Upper lobe of left lung (tissue), 6 donors: ENCODE data around the gene CCDC106. TPM values are rescaled to one million over a fixed set of nuclear protein-coding genes. Genes with fewer than 3 reads are reported as not detected.

ENCODE experiments used
- ATAC-seq, 2 donors: fragments of 200-7000 bp; cut with Tn5 transposase; one replicate each; pipeline ENCODE4 v1.9.1; 2022; ENCODE audit warnings: mild to moderate bottlenecking in 2 of 2, moderate library complexity in 2 of 2; ENCODE audit not compliant: low FRiP score in 2 of 2
- DNase-seq, 2 donors: peaks; one replicate each; pipeline ENCODE4 v3.0.0-alpha.2; 2019 to 2020
- H3K27ac ChIP-seq, 4 donors: fragments of 200-600 bp; sonication (generic); one replicate each; pipeline ENCODE4 v1.5.1; 2016 to 2019
- H3K27me3 ChIP-seq, 4 donors: fragments of 200-600 bp; sonication (generic); one replicate each; pipeline ENCODE4 v1.5.1; 2017 to 2019
- H3K36me3 ChIP-seq, 4 donors: fragments of 200-600 bp; sonication (generic); one replicate each; pipeline ENCODE4 v1.5.1; 2016 to 2019
- H3K4me1 ChIP-seq, 4 donors: fragments of 200-600 bp; sonication (generic); one replicate each; pipeline ENCODE4 v1.5.1; 2018 to 2019
- H3K4me3 ChIP-seq, 4 donors: fragments of 200-600 bp; sonication (generic); one replicate each; pipeline ENCODE4 v1.5.1; 2017 to 2019; ENCODE audit warnings: mild to moderate bottlenecking in 2 of 4, moderate library complexity in 1 of 4
- H3K9me3 ChIP-seq, 4 donors: fragments of 200-600 bp; sonication (generic); one replicate each; pipeline ENCODE4 v1.5.1; 2018 to 2019
- CTCF ChIP-seq, 6 experiments: fragments of 450-650 bp in 4 of 6; fragments of 200-600 bp in 2 of 6; sonication (generic) in 2 of 6; IDR thresholded peaks; one replicate each; pipeline ENCODE4 v1.5.1; 2016 to 2019; ENCODE audit warnings: antibody characterized with exemption in 6 of 6
- EP300 ChIP-seq, 4 donors: sonication (generic); formaldehyde crosslinking; IDR thresholded peaks; one replicate each; pipeline ENCODE4 v1.5.1; 2017; ENCODE audit warnings: antibody characterized with exemption in 4 of 4, control low read depth in 2 of 4
- POLR2A ChIP-seq, 4 donors: fragments of 450-650 bp; IDR thresholded peaks; one replicate each; pipeline ENCODE4 v1.5.1; 2016 to 2017; ENCODE audit warnings: antibody characterized with exemption in 4 of 4, mild to moderate bottlenecking in 2 of 4
- POLR2AphosphoS5 ChIP-seq, 2 donors: sonication (generic); formaldehyde crosslinking; IDR thresholded peaks; one replicate each; pipeline ENCODE4 v1.5.1; 2017; ENCODE audit warnings: antibody characterized with exemption in 2 of 2
- WGBS, 2 donors: methylation state at CpG; one replicate each; pipeline ENCODE4 v1.1.5; 2017 to 2018; 5-methylcytosine and 5-hydroxymethylcytosine counted together
- total RNA-seq, 6 donors: library from RNA; depleted of rRNA in 4 of 6; stranded (reverse); fragments of >200 nt in 4 of 6; gene quantifications; one replicate each; pipeline versions ENCODE4 v1.1.0 to v1.2.1, GENCODE V29; 2016 to 2021
- donor health status: DM: no; HTN: no; CAD: no; lungs with moderate emphysema.
- donor health status: DM: no; HTN: yes; CAD: no; lungs with severe emphysema.

The CCDC106 gene
- total RNA-seq, 6 donors from 2014 or later = 15.3 to 44.0 (median 17.1) TPM

GRCh38 chr19:55671054-55671378 is 23.0 kb downstream of the CCDC106 start:
- Histone ChIP-seq H3K36me3 (peaks cover 31 to 70% (median 61%) of the 10 kb centered on the region in 4 donors), H3K27me3 (no peaks in the 10 kb centered on the region), H3K27ac (no peak overlapping the region), H3K9me3 (no peaks in the 10 kb centered on the region), H3K4me1 (peaks cover 7 to 39% (median 14%) of the 10 kb centered on the region in 4 donors), H3K4me3 (no peak overlapping the region)
- WGBS, 2 donors = 88 to 100% methylated on average over 1 to 2 of the region's 2 CpGs
- TF ChIP-seq EP300 (IDR thresholded peaks at IDR 0.05) (no peak), POLR2AphosphoS5 (IDR thresholded peaks at IDR 0.05) (no peak), POLR2A (IDR thresholded peaks at IDR 0.05) (no peak), CTCF (IDR thresholded peaks at IDR 0.05) (no peak)
- DNase-seq = no peak
- ATAC-seq = no peak

- no peak for ATAC-seq
- 84 to 92% methylated on average over 5 of the region's 5 CpGs for WGBS, 2 donors
- DNase-seq = no peak
- TF ChIP-seq CTCF (IDR thresholded peaks at IDR 0.05) (no peak), POLR2AphosphoS5 (IDR thresholded peaks at IDR 0.05) (no peak), EP300 (IDR thresholded peaks at IDR 0.05) (no peak), POLR2A (IDR thresholded peaks at IDR 0.05) (no peak)
- H3K27ac ChIP-seq = no peak overlapping the region
- no peaks in the 10 kb centered on the region for H3K9me3 ChIP-seq
- H3K4me3 ChIP-seq = no peak overlapping the region
- peaks cover 21 to 53% (median 28%) of the 10 kb centered on the region in 4 donors for H3K4me1 ChIP-seq
- no peaks in the 10 kb centered on the region for H3K27me3 ChIP-seq
- H3K36me3 ChIP-seq = peaks cover 27 to 56% (median 47%) of the 10 kb centered on the region in 4 donors
Observed at GRCh38 chr19:55672418-55672817, 24.4 kb downstream of the CCDC106 start.

DNA sequence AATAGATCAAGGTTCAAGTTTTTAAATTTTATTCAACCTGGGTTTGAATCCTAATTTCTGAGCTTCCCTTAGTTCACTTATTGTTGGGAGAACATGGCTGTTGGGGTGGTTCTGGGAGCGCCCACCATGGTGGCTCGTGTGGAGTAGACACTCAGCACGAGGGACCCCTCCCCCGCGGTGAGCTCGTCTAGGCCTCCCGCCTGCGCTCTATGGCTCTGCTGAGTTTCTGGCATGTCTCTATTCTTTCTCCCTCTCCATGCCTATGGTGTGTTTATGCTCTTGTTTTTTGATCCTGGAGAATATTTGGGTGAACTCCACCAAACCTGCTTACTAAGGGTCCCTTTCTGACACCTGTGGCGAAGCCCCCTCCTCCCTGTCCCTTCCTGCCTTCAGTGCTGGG is 25.5 kb downstream of the CCDC106 start:
- H3K4me3 ChIP-seq = no peak overlapping the region
- peaks cover 25 to 51% (median 41%) of the 10 kb centered on the region in 4 donors for H3K36me3 ChIP-seq
- no peak for TF ChIP-seq POLR2A (IDR thresholded peaks at IDR 0.05)
- TF ChIP-seq EP300 (IDR thresholded peaks at IDR 0.05) = no peak
- no peak for TF ChIP-seq POLR2AphosphoS5 (IDR thresholded peaks at IDR 0.05)
- TF ChIP-seq CTCF (IDR thresholded peaks at IDR 0.05) = no peak
- H3K27ac ChIP-seq = no peak overlapping the region
- ATAC-seq (no peak), DNase-seq (no peak)
- H3K9me3 ChIP-seq = no peaks in the 10 kb centered on the region
- peaks cover 28 to 58% (median 37%) of the 10 kb centered on the region in 4 donors for H3K4me1 ChIP-seq
- H3K27me3 ChIP-seq = no peaks in the 10 kb centered on the region
- 88 to 92% methylated on average over 9 of the region's 9 CpGs for WGBS, 2 donors

- Histone ChIP-seq H3K36me3 (peaks cover 25 to 51% (median 40%) of the 10 kb centered on the region in 4 donors), H3K4me3 (no peak overlapping the region), H3K27ac (peak overlapping the region in 2 of 4 donors; percentile 86 to 90), H3K9me3 (no peaks in the 10 kb centered on the region), H3K4me1 (peaks cover 31 to 62% (median 40%) of the 10 kb centered on the region in 4 donors), H3K27me3 (no peaks in the 10 kb centered on the region)
- ATAC-seq (no peak), DNase-seq (no peak)
- TF ChIP-seq CTCF (IDR thresholded peaks at IDR 0.05) (no peak), POLR2AphosphoS5 (IDR thresholded peaks at IDR 0.05) (no peak), POLR2A (IDR thresholded peaks at IDR 0.05) (no peak), EP300 (IDR thresholded peaks at IDR 0.05) (no peak)
- 80 to 85% methylated on average over 14 of the region's 15 CpGs for WGBS, 2 donors
Observed at GRCh38 chr19:55673889-55674288, 25.9 kb downstream of the CCDC106 start.

- peak overlapping the region; percentile 86 to 98 (median 91) for H3K27ac ChIP-seq
- TF ChIP-seq EP300 (IDR thresholded peaks at IDR 0.05) (no peak), CTCF (IDR thresholded peaks at IDR 0.05) (no peak), POLR2A (IDR thresholded peaks at IDR 0.05) (no peak), POLR2AphosphoS5 (IDR thresholded peaks at IDR 0.05) (no peak)
- no peaks in the 10 kb centered on the region for H3K9me3 ChIP-seq
- no peaks in the 10 kb centered on the region for H3K27me3 ChIP-seq
- no peak for DNase-seq
- peaks cover 31 to 68% (median 43%) of the 10 kb centered on the region in 4 donors for H3K4me1 ChIP-seq
- H3K4me3 ChIP-seq = peak overlapping the region; percentile 50 to 99 (median 89)
- 33 to 36% methylated on average over 16 of the region's 17 CpGs for WGBS, 2 donors
- peaks cover 24 to 51% (median 40%) of the 10 kb centered on the region in 4 donors for H3K36me3 ChIP-seq
- ATAC-seq = no peak
Observed at GRCh38 chr19:55674459-55674840, 26.4 kb downstream of the CCDC106 start.
